Fibroblast of lung (primary cell): Measurements from ENCODE around the gene KDM2B. TPM values are rescaled to one million over a fixed set of nuclear protein-coding genes. Genes with fewer than 3 reads are reported as not detected.

Experiments
- DNase-seq, 2 donors: peaks; one replicate each; pipeline versions ENCODE4 v3.0.0 to v3.0.0-alpha.2; 2010; ENCODE audit warnings: low read depth in 2 of 2
- H2AFZ ChIP-seq: 2 replicates; pipeline ENCODE4 v1.5.1; 2012; ENCODE audit warnings: low read length, control low read depth, inconsistent platforms
- H3K27ac ChIP-seq: 2 replicates; pipeline ENCODE4 v1.5.1; 2011; ENCODE audit warnings: low read length, control low read depth; ENCODE audit not compliant: insufficient read depth
- H3K27me3 ChIP-seq: 2 replicates; pipeline ENCODE4 v1.5.1; 2011; ENCODE audit warnings: mild to moderate bottlenecking, low read length; ENCODE audit not compliant: control insufficient read depth, insufficient read depth
- H3K36me3 ChIP-seq: 2 replicates; pipeline ENCODE4 v1.5.1; 2011; ENCODE audit warnings: low read length; ENCODE audit not compliant: control insufficient read depth, insufficient read depth
- H3K4me1 ChIP-seq: 2 replicates; pipeline ENCODE4 v1.5.1; 2011; ENCODE audit warnings: low read length; ENCODE audit not compliant: control insufficient read depth, insufficient read depth; ENCODE audit errors: extremely low read depth
- H3K4me2 ChIP-seq: 2 replicates; pipeline ENCODE4 v1.5.1; 2011; ENCODE audit warnings: low read length, control low read depth; ENCODE audit not compliant: insufficient read depth; ENCODE audit errors: extremely low read depth
- H3K4me3 ChIP-seq, 4 experiments: fragments of 200-600 bp in 1 of 4; sonication (generic) in 1 of 4; replicated peaks in 1 of 4; 2 replicates each; pipeline ENCODE4 v1.5.1; 2011 to 2016; ENCODE audit warnings: low read length in 4 of 4, low read depth in 3 of 4, mild to moderate bottlenecking in 3 of 4, control low read depth in 2 of 4, inconsistent platforms in 1 of 4, mixed read lengths in 1 of 4; ENCODE audit not compliant: insufficient read depth in 1 of 4; ENCODE audit errors: control extremely low read depth in 1 of 4
- H3K79me2 ChIP-seq: 2 replicates; pipeline ENCODE4 v1.5.1; 2012; ENCODE audit warnings: mild to moderate bottlenecking, low read length, inconsistent platforms; ENCODE audit not compliant: control insufficient read depth, insufficient read depth
- H3K9ac ChIP-seq: 2 replicates; pipeline ENCODE4 v1.5.1; 2011; ENCODE audit warnings: mild to moderate bottlenecking, low read length, control low read depth; ENCODE audit not compliant: insufficient read depth
- H3K9me3 ChIP-seq: 2 replicates; pipeline ENCODE4 v1.5.1; 2012; ENCODE audit warnings: low read depth, low read length; ENCODE audit not compliant: control insufficient read depth, insufficient read depth
- H4K20me1 ChIP-seq: 2 replicates; pipeline ENCODE4 v1.5.1; 2011; ENCODE audit warnings: low read length; ENCODE audit not compliant: control insufficient read depth, insufficient read depth; ENCODE audit errors: extremely low read depth
- CTCF ChIP-seq, 2 donors: IDR thresholded peaks in 1 of 2; conservative IDR thresholded peaks in 1 of 2; 1 replicate in 1 of 2; 2 replicates in 1 of 2; pipeline ENCODE4 v1.5.1; 2011 to 2012; ENCODE audit warnings: low read length in 2 of 2, control low read depth in 1 of 2, inconsistent platforms in 1 of 2, low read depth in 1 of 2, mild to moderate bottlenecking in 1 of 2
- EZH2 ChIP-seq: IDR thresholded peaks from 2 replicates; pipeline ENCODE4 v1.5.1; 2012; ENCODE audit warnings: low read length, control low read depth, mild to moderate bottlenecking; ENCODE audit errors: missing control alignments
- polyA plus RNA-seq, 2 donors: library from polyadenylated mRNA; depleted of rRNA in 1 of 2; stranded (reverse) in 1 of 2; unstranded in 1 of 2; fragments of >200 nt; gene quantifications; 2 replicates each; pipeline ENCODE4 v1.2.1, GENCODE V29; 2011 to 2012; ENCODE audit warnings: missing spikeins in 1 of 2
- total RNA-seq: library from RNA; depleted of rRNA; stranded (reverse); fragments of >200 nt; gene quantifications from 2 replicates; pipeline ENCODE4 v1.2.1, GENCODE V29; 2014

Gene KDM2B
- total and polyA plus RNA-seq, 2 donors (not counting 1 experiment from before 2014, with no cell fraction given) = 9.8 to 21.6 TPM

- no peak overlapping the region for H3K4me3 ChIP-seq
- peaks cover 8% of the 10 kb centered on the region for H3K4me1 ChIP-seq
- H3K27me3 ChIP-seq = no peaks in the 10 kb centered on the region
- H3K36me3 ChIP-seq = peaks cover 1% of the 10 kb centered on the region
- no peaks in the 10 kb centered on the region for H4K20me1 ChIP-seq
- H3K9me3 ChIP-seq = no peaks in the 10 kb centered on the region
- no peaks in the 10 kb centered on the region for H3K79me2 ChIP-seq
- TF ChIP-seq CTCF (conservative IDR thresholded peaks at IDR 0.05 in 1 of 2, IDR thresholded peaks at IDR 0.05 in 1 of 2; ENCODE audit: low read depth in 1 of 2, low read length in 2 of 2) (no peak), EZH2 (no peak)
- H3K4me2 ChIP-seq = no peak overlapping the region
- no peak overlapping the region for H3K9ac ChIP-seq
- DNase-seq = no peak
- no peak overlapping the region for H2AFZ ChIP-seq
- no peak overlapping the region for H3K27ac ChIP-seq
These were observed 15.7 kb downstream of the KDM2B start for GRCh38 chr12:121565076-121565475.

GRCh38 chr12:121562488-121562887 lies 18.3 kb downstream of the KDM2B start:
- H3K4me3 ChIP-seq = no peak overlapping the region

GRCh38 chr12:121561009-121561395 lies 19.8 kb downstream of the KDM2B start:
- H2AFZ ChIP-seq = no peak overlapping the region
- H3K27ac ChIP-seq = no peak overlapping the region
- H3K4me2 ChIP-seq = no peak overlapping the region
- no peak overlapping the region for H3K4me3 ChIP-seq
- H3K4me1 ChIP-seq = no peaks in the 10 kb centered on the region
- no peaks in the 10 kb centered on the region for H4K20me1 ChIP-seq
- H3K27me3 ChIP-seq = no peaks in the 10 kb centered on the region
- no peak for DNase-seq
- TF ChIP-seq CTCF (conservative IDR thresholded peaks at IDR 0.05 in 1 of 2, IDR thresholded peaks at IDR 0.05 in 1 of 2; ENCODE audit: low read depth in 1 of 2, low read length in 2 of 2) = no peak
- TF ChIP-seq EZH2 = no peak
- H3K36me3 ChIP-seq = peaks cover 1% of the 10 kb centered on the region
- H3K9ac ChIP-seq = no peak overlapping the region
- no peaks in the 10 kb centered on the region for H3K9me3 ChIP-seq
- no peaks in the 10 kb centered on the region for H3K79me2 ChIP-seq

More at GRCh38 chr12:121562488-121562887, 18.3 kb downstream of the KDM2B start:
- peaks cover 1% of the 10 kb centered on the region for H3K36me3 ChIP-seq
- no peak overlapping the region for H3K27ac ChIP-seq
- no peaks in the 10 kb centered on the region for H3K9me3 ChIP-seq
- H3K27me3 ChIP-seq = no peaks in the 10 kb centered on the region
- no peak overlapping the region for H3K4me2 ChIP-seq
- H3K9ac ChIP-seq = no peak overlapping the region
- no peaks in the 10 kb centered on the region for H3K79me2 ChIP-seq
- H3K4me1 ChIP-seq = no peaks in the 10 kb centered on the region
- no peaks in the 10 kb centered on the region for H4K20me1 ChIP-seq
- TF ChIP-seq CTCF (conservative IDR thresholded peaks at IDR 0.05 in 1 of 2, IDR thresholded peaks at IDR 0.05 in 1 of 2; ENCODE audit: low read depth in 1 of 2, low read length in 2 of 2) (no peak), EZH2 (no peak)
- no peak for DNase-seq
- H2AFZ ChIP-seq = no peak overlapping the region
